Activated CD8-positive, alpha-beta memory T cell treated with anti-CD3 and anti-CD28 coated beads for 48 hours (primary cell): ENCODE results near the gene PPP6R1.
A peak's percentile ranks its signal among the peaks of the same experiment; 100 is the strongest.

Experiments used
- DNase-seq, 3 experiments: peaks; one replicate each; pipeline ENCODE4 v3.0.0-alpha.2; 2020; ENCODE audit warnings: low read depth in 2 of 3, low spot score in 2 of 3

The PPP6R1 gene

GRCh38 chr19:55258828-55259539 lies at the start of gene PPP6R1:
TSS of gene PPP6R1 (minus strand) at chr19:55259017. CDS start at chr19:55247103, 11,914 bp downstream.
- DNase-seq = peak; percentile 84 to 97 (median 96)

GRCh38 chr19:55308281-55308680 lies 49.5 kb upstream of the PPP6R1 start:
- DNase-seq = no peak

GRCh38 chr19:55306712-55307111 lies 47.9 kb upstream of the PPP6R1 start:
- no peak for DNase-seq

GRCh38 chr19:55305983-55306562 lies 47.3 kb upstream of the PPP6R1 start:
- no peak for DNase-seq

GRCh38 chr19:55305491-55305890 lies 46.7 kb upstream of the PPP6R1 start:
- DNase-seq = peak in 1 of 3 experiments; percentile 22

- no peak for DNase-seq
Measured at GRCh38 chr19:55304980-55305379, 46.2 kb upstream of the PPP6R1 start.

GRCh38 chr19:55304279-55304978 lies 45.6 kb upstream of the PPP6R1 start:
- DNase-seq = no peak

- DNase-seq = no peak
Measured at GRCh38 chr19:55303477-55303876, 44.7 kb upstream of the PPP6R1 start.

- DNase-seq = no peak
Measured at GRCh38 chr19:55302318-55302703, 43.5 kb upstream of the PPP6R1 start.

GRCh38 chr19:55301459-55302317 lies 42.9 kb upstream of the PPP6R1 start:
- DNase-seq = peak; percentile 85 to 100 (median 99)

GRCh38 chr19:55300886-55301458 lies 42.2 kb upstream of the PPP6R1 start:
- no peak for DNase-seq

GRCh38 chr19:55299991-55300390 lies 41.2 kb upstream of the PPP6R1 start:
- no peak for DNase-seq

- no peak for DNase-seq
Measured at GRCh38 chr19:55297267-55297666, 38.5 kb upstream of the PPP6R1 start.

- DNase-seq = no peak
Measured at GRCh38 chr19:55289117-55289796, 30.4 kb upstream of the PPP6R1 start.

- no peak for DNase-seq
Measured at GRCh38 chr19:55287361-55288079, 28.7 kb upstream of the PPP6R1 start.

- DNase-seq = no peak
Measured at GRCh38 chr19:55285229-55285890, 26.5 kb upstream of the PPP6R1 start.

GRCh38 chr19:55284405-55285058 lies 25.7 kb upstream of the PPP6R1 start:
- no peak for DNase-seq

- no peak for DNase-seq
Measured at GRCh38 chr19:55283548-55284377, 24.9 kb upstream of the PPP6R1 start, which contains the start of gene BRSK1. TSS of gene BRSK1 (plus strand) at chr19:55283997. CDS start at chr19:55284443, 446 bp downstream.
